Measurements from ENCODE around the gene BLOC1S5. TPM values are rescaled to one million over a fixed set of nuclear protein-coding genes. Genes with fewer than 3 reads are reported as not detected.
A peak's percentile ranks its signal among the peaks of the same experiment; 100 is the strongest.

The BLOC1S5 gene
- total and polyA plus RNA-seq, 11 donors = 4.3 to 15.2 (median 8.8) TPM

DNA sequence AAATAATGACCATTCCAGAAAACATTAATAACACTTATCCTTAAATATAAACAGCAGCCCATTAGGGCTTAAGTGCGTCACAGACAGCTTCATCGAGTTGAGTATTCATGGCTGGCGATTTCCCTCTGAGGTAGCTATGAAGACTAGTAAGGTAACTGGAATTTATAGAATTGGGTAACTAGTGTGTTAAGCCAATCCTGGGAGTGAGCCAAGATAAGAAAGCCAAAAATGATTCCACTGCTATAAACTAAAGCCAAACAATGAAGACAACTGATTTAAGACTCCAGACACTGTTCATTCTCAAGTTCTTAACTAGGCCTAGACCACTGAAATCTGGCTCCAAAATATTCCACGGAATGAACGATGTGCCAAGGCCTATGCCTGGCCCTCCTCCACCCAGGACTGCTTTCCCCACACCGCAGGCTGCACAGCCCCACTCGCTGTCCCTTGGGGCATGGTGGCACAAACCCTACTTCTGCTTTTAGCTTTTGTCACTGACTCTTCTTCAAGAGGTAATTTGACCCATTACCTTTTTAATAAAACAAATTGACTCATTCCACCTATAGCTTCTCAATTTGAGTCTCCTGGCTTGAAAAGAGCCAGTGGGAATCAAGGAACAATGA lies 66.0 kb downstream of the BLOC1S5 start:
- Histone ChIP-seq H3K27me3 (no peaks in the 10 kb centered on the region), H3K27ac (no peak overlapping the region), H3K9me3 (peaks cover 0 to 6% (median 0%) of the 10 kb centered on the region in 12 donors), H3K36me3 (no peaks in the 10 kb centered on the region), H3K4me3 (no peak overlapping the region), H3K4me1 (peaks cover 0 to 20% (median 6%) of the 10 kb centered on the region in 12 donors)
- no peak for DNase-seq
- intact Hi-C loops (cut with DNase I) = loop anchor here in 3 of 10 donors (5.0 to 10.0 kb wide), 2 partner anchors 86 to 93 kb away; partner anchors contain the start of gene TXNDC5 (in 1 of the 3)
- WGBS, 4 donors = 87 to 94% (median 94%) methylated on average over 7 of the region's 7 CpGs
- ATAC-seq = no peak
- TF ChIP-seq POLR2A (IDR thresholded peaks at IDR 0.05) (no peak), CTCF (IDR thresholded peaks at IDR 0.05) (no peak)

DNA sequence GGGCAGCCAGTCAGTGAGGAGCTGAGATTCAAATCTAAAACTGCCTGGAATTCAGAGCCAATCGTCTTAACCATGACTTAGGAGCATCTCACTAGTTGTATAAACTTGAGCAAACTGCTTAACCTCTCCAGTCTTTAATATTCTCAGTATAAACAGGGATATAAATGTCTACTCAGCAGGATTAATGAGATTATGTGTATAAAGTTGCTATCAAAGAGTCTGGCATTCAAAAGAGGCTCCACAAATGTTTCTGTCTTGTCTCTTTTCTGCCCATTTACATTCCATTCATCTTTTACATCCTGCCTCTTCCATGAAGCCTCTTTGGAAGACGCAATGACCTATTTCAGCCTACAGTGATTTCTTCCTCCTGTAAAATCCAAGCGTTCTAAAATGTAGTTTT lies 66.9 kb downstream of the BLOC1S5 start:
- H3K36me3 ChIP-seq = no peaks in the 10 kb centered on the region
- peak overlapping the region in 1 of 12 donors; percentile 21 for H3K27ac ChIP-seq
- peaks cover 0 to 6% (median 0%) of the 10 kb centered on the region in 12 donors for H3K9me3 ChIP-seq
- no peaks in the 10 kb centered on the region for H3K27me3 ChIP-seq
- DNase-seq (no peak), ATAC-seq (no peak)
- no peak overlapping the region for H3K4me3 ChIP-seq
- peaks cover 0 to 28% (median 7%) of the 10 kb centered on the region in 12 donors for H3K4me1 ChIP-seq
- intact Hi-C loops (cut with DNase I) = loop anchor here in 3 of 10 donors (5.0 to 10.0 kb wide), 2 partner anchors 85 to 92 kb away; partner anchors contain the start of gene TXNDC5 (in 1 of the 3)
- TF ChIP-seq CTCF (IDR thresholded peaks at IDR 0.05) (no peak), POLR2A (IDR thresholded peaks at IDR 0.05) (no peak)
- 88 to 93% (median 89%) methylated on average over 3 of the region's 3 CpGs for WGBS, 4 donors

DNA sequence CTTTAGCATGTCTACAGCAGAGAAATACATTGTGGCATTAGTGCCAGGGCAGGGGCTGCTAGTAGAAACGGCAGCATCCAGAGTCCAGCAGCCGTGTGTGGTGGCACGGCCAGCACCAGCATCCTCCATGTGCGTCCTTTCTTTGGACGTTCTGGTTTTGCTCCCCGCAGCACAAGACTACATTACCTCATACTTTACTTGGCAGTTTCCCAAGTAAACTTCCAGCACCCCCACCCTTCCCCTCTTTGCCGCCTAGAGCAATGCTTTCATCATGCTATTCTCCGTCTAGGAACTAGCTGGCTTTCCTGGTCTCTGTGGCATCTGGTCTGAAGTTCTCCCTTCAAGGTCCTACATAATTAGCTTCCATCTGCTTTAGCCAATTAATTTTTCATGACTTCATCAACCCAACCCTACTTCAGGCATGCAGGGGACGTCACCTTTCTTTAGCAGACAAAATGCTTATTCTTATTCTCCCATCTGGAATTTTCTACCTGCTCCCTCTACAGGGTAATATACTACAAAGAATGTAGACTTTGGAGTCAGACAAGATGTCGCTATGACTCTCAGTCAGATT lies 67.6 kb downstream of the BLOC1S5 start:
- TF ChIP-seq POLR2A (IDR thresholded peaks at IDR 0.05) (no peak), CTCF (IDR thresholded peaks at IDR 0.05) (no peak)
- H3K4me1 ChIP-seq = peaks cover 0 to 35% (median 9%) of the 10 kb centered on the region in 12 donors
- intact Hi-C loops (cut with DNase I) = loop anchor here in 3 of 10 donors (5.0 to 10.0 kb wide), 2 partner anchors 84 to 92 kb away; partner anchors contain the start of gene TXNDC5 (in 1 of the 3)
- no peaks in the 10 kb centered on the region for H3K27me3 ChIP-seq
- H3K4me3 ChIP-seq = no peak overlapping the region
- H3K36me3 ChIP-seq = no peaks in the 10 kb centered on the region
- WGBS, 4 donors = 23 to 32% (median 31%) methylated on average over 10 of the region's 10 CpGs
- peak in 1 of 5 donors; percentile 37 for DNase-seq
- H3K27ac ChIP-seq = no peak overlapping the region
- ATAC-seq = peak in 3 of 4 donors; percentile 45 to 70 (median 60)
- peaks cover 0 to 6% (median 0%) of the 10 kb centered on the region in 12 donors for H3K9me3 ChIP-seq

DNA sequence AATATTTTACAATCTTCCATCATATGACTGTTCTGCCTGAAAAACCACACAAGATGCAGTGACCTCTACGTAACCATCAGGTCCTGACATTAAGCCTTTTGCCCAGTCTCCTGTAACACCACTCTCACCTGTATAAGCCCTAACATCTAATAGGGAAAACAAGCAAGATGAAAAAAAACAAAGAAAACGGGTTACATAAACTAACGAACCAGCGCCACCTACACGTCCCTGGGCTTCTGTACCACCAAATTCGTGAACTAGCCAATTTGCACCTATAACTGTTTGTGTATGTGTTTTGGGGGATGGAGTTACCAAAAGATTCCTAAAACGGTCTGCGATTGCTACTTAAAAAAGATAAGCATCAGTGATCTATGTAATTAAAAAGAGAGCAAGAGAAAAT lies 70.2 kb downstream of the BLOC1S5 start:
- Histone ChIP-seq H3K36me3 (no peaks in the 10 kb centered on the region), H3K9me3 (peaks cover 0 to 6% (median 0%) of the 10 kb centered on the region in 12 donors), H3K4me1 (peaks cover 0 to 27% (median 7%) of the 10 kb centered on the region in 12 donors), H3K27me3 (no peaks in the 10 kb centered on the region), H3K4me3 (no peak overlapping the region), H3K27ac (no peak overlapping the region)
- intact Hi-C loops (cut with DNase I) = loop anchor here in 7 of 10 donors (2.0 to 10.0 kb wide), 4 partner anchors 87 to 272 kb away; no protein-coding TSS in a partner anchor
- DNase-seq (no peak), ATAC-seq (no peak)
- WGBS, 4 donors = 80 to 89% (median 85%) methylated on average over 8 of the region's 8 CpGs
- TF ChIP-seq POLR2A (IDR thresholded peaks at IDR 0.05) (no peak), CTCF (IDR thresholded peaks at IDR 0.05) (no peak)

All from heart left ventricle (tissue), 16 donors.